ENCODE data around the gene FOSL1. TPM values are rescaled to one million over a fixed set of nuclear protein-coding genes. Genes with fewer than 3 reads are reported as not detected.
A peak's percentile ranks its signal among the peaks of the same experiment; 100 is the strongest.

FOSL1 gene
- total RNA-seq, 2 donors from 2014 or later = 11.9 to 18.8 TPM

DNA sequence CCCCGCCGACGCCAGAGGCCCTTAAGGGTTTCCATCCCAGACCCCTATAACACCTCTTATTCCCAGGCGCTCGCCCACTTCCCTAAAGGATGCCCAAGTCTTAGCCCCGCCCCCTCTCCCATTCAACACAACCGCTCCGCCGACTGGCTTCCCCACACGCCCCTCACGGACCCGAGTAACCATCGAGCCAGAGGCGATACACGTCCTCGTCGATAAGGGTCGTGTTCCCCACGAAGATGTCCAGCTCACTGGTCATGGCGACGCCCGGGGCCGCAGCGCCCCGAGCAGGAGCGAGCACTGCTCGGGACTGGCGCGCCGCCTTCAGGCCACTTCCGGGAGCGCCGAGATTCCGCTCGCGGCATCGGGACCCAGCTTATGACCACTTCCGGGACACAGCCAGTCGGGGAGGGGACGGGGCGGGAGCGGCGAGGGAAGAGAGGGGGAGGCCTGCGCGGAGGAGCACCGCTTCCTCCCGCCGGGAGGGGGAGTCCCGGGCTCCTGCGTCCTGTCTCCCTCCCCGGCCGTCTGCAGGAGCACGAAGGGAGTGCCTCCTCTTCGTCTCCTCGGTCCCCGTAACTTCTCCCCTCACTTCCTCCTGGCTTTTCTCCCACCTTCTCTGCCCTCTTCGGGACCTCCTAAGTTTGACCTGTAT is 11.9 kb downstream of the FOSL1 start, which contains the start of gene FIBP:
Gene FIBP, minus strand, starts transcription at position 309 of the 652 bp plus-strand sequence. Its CDS starts 53 bp downstream, at position 256.
- no peaks in the 10 kb centered on the region for H3K9me3 Mint-ChIP-seq
- no peaks in the 10 kb centered on the region for H3K27me3 Mint-ChIP-seq (ENCODE audit: low read depth)
- peaks cover 1 to 14% of the 10 kb centered on the region in 2 donors for H3K36me3 Mint-ChIP-seq (ENCODE audit: insufficient read depth in 2 of 2)
- H3K4me3 Mint-ChIP-seq = peak within 1 kb of the TSS; percentile 91 to 94
- ATAC-seq (replicated peaks in 1 of 2) = peak; percentile 69 to 70
- DNase-seq = peak; percentile 95 to 96
- H3K4me1 Mint-ChIP-seq (ENCODE audit: low read depth) = peaks cover 75% of the 10 kb centered on the region
- H3K27ac Mint-ChIP-seq = peak within 1 kb of the TSS; percentile 92

DNA sequence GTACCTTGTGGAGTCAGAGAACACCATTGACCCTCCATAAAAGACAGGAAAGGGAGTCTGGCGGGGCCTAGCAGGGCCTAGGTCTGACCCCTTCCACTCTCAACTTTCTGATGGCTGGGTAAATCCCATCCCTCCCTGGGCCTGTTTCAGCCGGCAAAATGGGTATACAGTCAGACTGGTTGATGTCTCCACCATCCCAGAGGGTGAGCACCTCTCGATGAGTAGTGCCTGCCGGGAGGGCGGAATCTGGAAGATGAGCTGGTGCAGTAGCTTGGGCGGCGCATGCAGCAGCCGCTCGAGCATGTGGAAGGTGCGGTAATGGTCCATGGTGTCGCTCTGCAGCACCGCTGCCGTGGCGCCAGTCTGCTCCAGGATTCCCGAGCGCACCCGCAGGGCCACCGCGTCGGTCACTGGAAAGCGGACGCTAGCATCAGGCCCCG is 12.4 kb downstream of the FOSL1 start:
- H3K27ac Mint-ChIP-seq = peak overlapping the region; percentile 92
- no peaks in the 10 kb centered on the region for H3K9me3 Mint-ChIP-seq
- H3K4me1 Mint-ChIP-seq (ENCODE audit: low read depth) = peaks cover 69% of the 10 kb centered on the region
- ATAC-seq (replicated peaks in 1 of 2) = no peak
- DNase-seq = no peak
- H3K27me3 Mint-ChIP-seq (ENCODE audit: low read depth) = no peaks in the 10 kb centered on the region
- peaks cover 1 to 14% of the 10 kb centered on the region in 2 donors for H3K36me3 Mint-ChIP-seq (ENCODE audit: insufficient read depth in 2 of 2)
- H3K4me3 Mint-ChIP-seq = peak overlapping the region; percentile 91 to 94

DNA sequence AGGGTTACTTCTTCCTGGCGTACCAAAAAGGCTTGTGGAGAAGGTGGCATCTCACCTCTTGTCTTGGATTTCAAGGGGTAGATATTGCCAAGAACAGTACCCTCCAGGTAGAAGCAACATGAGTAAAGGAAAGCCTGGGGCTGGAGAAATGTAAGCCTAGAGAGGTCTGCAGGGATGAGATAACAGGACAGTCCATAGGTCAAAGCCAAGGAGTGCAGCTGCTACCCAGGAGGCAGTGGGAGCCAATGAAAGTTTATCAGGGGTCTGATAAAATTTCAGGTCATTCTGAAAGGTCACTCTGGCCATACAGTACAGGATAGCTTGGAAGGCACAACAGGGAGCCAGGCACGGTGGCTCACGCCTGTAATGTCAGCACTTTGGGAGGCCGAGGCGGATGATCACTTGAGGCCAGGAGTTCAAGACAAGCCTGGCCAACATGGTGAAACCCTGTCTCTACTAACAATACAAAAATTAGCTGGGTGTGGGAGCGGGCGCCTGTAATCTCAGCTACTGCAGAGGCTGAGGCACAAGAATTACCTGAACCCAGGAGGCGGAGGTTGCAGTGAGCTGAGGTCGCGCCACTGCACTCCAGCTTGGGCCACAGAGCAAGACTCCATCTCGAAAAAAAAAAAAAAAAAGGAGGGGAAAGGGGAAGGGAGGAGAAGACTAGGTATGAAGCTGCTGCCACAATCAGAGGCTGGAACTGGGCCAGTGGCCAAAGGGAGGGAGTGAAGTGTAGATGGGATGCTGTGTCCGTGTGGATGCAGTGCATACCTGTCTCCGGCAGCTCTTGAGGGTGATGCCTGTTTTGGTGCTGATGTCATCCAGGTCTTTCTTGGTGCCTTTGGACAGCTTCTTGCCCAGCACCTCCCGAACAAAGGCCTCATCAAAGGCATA is 13.1 kb downstream of the FOSL1 start:
- no peaks in the 10 kb centered on the region for H3K9me3 Mint-ChIP-seq
- ATAC-seq (replicated peaks in 1 of 2) (no peak), DNase-seq (no peak)
- peak overlapping the region; percentile 91 to 94 for H3K4me3 Mint-ChIP-seq
- no peaks in the 10 kb centered on the region for H3K27me3 Mint-ChIP-seq (ENCODE audit: low read depth)
- peaks cover 1 to 14% of the 10 kb centered on the region in 2 donors for H3K36me3 Mint-ChIP-seq (ENCODE audit: insufficient read depth in 2 of 2)
- H3K27ac Mint-ChIP-seq = peak overlapping the region; percentile 92
- H3K4me1 Mint-ChIP-seq (ENCODE audit: low read depth) = peaks cover 62% of the 10 kb centered on the region

DNA sequence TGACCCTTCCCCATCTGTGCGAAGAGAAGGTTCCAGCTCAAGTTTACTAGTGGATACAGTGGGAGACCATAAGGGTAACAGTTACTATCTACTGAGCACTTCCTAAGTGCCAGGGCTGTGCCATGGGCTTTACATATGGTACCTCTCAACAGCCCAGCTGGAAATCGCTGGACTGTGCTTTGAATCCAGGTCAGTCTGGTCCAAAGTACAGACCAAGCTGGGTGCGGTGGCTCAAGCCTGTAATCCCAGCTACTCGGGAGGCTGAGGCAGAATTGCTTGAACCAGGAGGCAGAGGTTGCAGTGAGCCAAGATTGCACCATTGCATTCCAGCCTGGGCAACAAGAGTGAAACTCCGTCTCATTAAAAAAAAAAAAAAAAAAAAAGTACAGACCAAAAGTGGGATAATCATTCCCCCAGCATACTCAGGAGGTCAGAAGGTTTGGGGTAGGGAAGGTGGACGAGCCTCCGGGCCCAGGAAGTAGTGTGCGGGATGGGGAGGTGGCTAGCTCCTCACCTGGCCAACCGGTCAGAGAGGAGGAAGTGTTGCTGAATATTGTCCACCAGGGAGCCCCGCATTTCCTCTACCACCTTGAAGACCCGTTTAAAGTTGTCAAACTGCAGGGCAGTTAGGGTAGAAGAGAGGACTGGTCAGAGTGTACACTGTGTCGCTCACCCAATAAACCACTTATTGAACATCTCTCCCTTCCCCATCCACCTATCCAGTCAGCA is 14.2 kb downstream of the FOSL1 start:
- H3K27me3 Mint-ChIP-seq (ENCODE audit: low read depth) = no peaks in the 10 kb centered on the region
- no peak for DNase-seq
- H3K27ac Mint-ChIP-seq = no peak overlapping the region
- peak overlapping the region in 1 of 2 donors; percentile 91 for H3K4me3 Mint-ChIP-seq
- no peaks in the 10 kb centered on the region for H3K9me3 Mint-ChIP-seq
- H3K36me3 Mint-ChIP-seq (ENCODE audit: insufficient read depth in 2 of 2) = peaks cover 1 to 14% of the 10 kb centered on the region in 2 donors
- peaks cover 72% of the 10 kb centered on the region for H3K4me1 Mint-ChIP-seq (ENCODE audit: low read depth)
- no peak for ATAC-seq (replicated peaks in 1 of 2)

DNA sequence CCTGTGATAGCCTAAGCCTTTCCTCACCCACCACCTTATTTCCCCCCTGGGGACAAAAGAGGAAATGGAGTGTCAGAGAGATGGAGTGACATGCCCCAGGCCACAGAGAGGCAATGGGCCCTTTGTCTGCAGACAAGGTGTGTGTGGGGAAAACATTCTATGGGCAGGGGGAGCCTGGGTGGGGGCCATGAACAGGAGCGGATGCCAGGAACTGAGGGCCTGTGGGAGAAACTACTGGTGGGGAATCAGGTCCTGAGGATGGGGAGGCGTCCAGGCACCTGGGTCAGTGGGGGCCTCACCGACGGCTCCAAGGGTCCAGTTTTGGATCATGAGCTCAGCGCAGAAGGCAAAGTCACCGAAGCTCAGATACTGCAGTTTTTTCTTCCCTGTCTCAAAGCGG is 15.0 kb downstream of the FOSL1 start:
- H3K27ac Mint-ChIP-seq = no peak overlapping the region
- H3K4me3 Mint-ChIP-seq = no peak overlapping the region
- no peak for ATAC-seq (replicated peaks in 1 of 2)
- no peaks in the 10 kb centered on the region for H3K9me3 Mint-ChIP-seq
- DNase-seq = no peak
- H3K36me3 Mint-ChIP-seq (ENCODE audit: insufficient read depth in 2 of 2) = peaks cover 1 to 14% of the 10 kb centered on the region in 2 donors
- peaks cover 77% of the 10 kb centered on the region for H3K4me1 Mint-ChIP-seq (ENCODE audit: low read depth)
- no peaks in the 10 kb centered on the region for H3K27me3 Mint-ChIP-seq (ENCODE audit: low read depth)

DNA sequence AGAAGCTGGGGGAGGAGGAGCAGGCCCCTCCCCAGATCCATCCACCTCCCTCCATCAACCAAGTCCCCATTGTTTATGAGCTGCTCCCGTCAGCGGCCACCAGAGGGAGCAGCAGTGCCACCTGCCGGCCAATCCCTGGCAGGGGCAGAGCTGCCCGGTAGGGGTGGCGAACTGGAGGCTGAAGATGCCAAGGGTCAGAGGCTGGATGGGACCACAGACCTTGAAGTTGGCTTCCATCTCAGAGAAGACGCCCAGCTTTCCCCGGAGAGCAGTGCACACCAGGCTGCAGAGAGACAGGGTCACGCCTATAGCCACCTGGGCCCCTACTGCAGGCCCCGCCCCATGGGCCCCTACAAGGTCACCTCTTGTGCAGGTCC is 15.5 kb downstream of the FOSL1 start:
- Mint-ChIP-seq H3K4me3 (no peak overlapping the region), H3K4me1 (ENCODE audit: low read depth) (peaks cover 75% of the 10 kb centered on the region), H3K9me3 (no peaks in the 10 kb centered on the region), H3K36me3 (ENCODE audit: insufficient read depth in 2 of 2) (peaks cover 1 to 14% of the 10 kb centered on the region in 2 donors), H3K27me3 (ENCODE audit: low read depth) (no peaks in the 10 kb centered on the region), H3K27ac (peak overlapping the region; percentile 84)
- ATAC-seq (replicated peaks in 1 of 2) (peak; percentile 43 to 48), DNase-seq (peak; percentile 85 to 89)

DNA sequence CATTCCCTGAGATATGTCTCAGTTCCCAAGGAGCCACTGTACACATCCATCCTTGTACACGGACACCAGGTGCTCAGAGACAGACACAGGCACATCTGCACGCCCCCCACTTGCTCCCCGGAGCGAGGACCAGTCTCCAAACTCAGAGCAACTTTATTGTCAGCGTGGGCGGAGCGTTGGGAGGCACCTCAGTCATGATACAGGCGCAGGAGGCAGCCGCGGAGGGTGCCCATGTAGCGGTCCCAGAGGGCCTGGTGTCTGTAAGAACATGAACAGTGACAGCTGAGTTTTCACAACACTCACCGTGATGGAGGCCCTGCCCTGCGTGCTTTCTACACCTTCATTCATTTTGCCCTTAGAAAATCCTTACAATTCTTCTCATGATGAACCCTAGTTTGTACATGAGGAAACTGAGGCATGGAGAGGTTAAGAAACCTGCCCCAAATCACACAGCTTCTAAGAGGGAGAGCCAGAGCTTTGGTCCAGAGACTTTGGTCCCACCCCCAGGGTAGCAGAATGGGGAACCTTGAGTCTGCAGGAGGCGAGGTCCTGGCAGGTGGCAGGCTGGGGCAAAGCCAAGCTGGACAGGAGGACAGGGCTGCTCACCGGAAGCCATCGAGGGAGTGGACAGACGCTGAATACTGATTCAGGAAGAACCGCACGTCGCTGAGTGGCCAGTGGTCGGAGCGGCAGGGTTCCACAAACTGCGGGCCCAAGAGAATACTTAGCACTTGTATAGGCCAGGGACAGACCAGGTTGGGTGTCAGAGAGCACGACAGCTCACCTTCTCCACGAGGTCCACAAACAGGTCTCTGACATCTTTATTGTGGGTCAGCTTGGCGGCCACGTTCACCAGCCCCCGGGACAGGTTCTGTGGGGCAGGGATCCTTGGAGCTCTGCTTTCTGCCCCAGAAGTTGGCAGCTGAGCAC is 16.1 kb downstream of the FOSL1 start:
- peaks cover 75% of the 10 kb centered on the region for H3K4me1 Mint-ChIP-seq (ENCODE audit: low read depth)
- H3K36me3 Mint-ChIP-seq (ENCODE audit: insufficient read depth in 2 of 2) = peaks cover 1 to 14% of the 10 kb centered on the region in 2 donors
- no peaks in the 10 kb centered on the region for H3K9me3 Mint-ChIP-seq
- H3K4me3 Mint-ChIP-seq = no peak overlapping the region
- peak overlapping the region; percentile 84 for H3K27ac Mint-ChIP-seq
- no peak for ATAC-seq (replicated peaks in 1 of 2)
- H3K27me3 Mint-ChIP-seq (ENCODE audit: low read depth) = no peaks in the 10 kb centered on the region
- DNase-seq = no peak

DNA sequence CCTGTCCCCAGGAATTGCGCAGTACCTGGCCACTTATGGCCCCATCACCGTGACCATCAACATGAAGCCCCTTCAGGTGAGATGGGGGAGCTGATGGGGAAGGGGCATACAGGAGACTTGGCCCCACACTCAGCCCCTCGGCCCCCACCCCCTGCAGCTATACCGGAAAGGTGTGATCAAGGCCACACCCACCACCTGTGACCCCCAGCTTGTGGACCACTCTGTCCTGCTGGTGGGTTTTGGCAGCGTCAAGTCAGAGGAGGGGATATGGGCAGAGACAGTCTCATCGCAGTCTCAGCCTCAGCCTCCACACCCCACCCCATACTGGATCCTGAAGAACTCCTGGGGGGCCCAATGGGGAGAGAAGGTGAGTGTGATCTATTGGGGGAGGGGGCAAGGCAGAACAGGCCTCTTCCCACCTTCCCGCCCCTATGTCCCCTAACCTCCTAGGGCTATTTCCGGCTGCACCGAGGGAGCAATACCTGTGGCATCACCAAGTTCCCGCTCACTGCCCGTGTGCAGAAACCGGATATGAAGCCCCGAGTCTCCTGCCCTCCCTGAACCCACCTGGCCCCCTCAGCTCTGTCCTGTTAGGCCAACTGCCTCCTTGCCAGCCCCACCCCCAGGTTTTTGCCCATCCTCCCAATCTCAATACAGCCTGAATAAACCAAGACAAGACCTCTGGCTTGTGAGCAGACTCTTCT is 17.0 kb downstream of the FOSL1 start:
- H3K36me3 Mint-ChIP-seq (ENCODE audit: insufficient read depth in 2 of 2) = peaks cover under 1 to 14% of the 10 kb centered on the region in 2 donors
- no peaks in the 10 kb centered on the region for H3K27me3 Mint-ChIP-seq (ENCODE audit: low read depth)
- peaks cover 67% of the 10 kb centered on the region for H3K4me1 Mint-ChIP-seq (ENCODE audit: low read depth)
- H3K9me3 Mint-ChIP-seq = no peaks in the 10 kb centered on the region
- ATAC-seq (replicated peaks in 1 of 2) (no peak), DNase-seq (no peak)
- no peak overlapping the region for H3K4me3 Mint-ChIP-seq
- H3K27ac Mint-ChIP-seq = no peak overlapping the region

DNA sequence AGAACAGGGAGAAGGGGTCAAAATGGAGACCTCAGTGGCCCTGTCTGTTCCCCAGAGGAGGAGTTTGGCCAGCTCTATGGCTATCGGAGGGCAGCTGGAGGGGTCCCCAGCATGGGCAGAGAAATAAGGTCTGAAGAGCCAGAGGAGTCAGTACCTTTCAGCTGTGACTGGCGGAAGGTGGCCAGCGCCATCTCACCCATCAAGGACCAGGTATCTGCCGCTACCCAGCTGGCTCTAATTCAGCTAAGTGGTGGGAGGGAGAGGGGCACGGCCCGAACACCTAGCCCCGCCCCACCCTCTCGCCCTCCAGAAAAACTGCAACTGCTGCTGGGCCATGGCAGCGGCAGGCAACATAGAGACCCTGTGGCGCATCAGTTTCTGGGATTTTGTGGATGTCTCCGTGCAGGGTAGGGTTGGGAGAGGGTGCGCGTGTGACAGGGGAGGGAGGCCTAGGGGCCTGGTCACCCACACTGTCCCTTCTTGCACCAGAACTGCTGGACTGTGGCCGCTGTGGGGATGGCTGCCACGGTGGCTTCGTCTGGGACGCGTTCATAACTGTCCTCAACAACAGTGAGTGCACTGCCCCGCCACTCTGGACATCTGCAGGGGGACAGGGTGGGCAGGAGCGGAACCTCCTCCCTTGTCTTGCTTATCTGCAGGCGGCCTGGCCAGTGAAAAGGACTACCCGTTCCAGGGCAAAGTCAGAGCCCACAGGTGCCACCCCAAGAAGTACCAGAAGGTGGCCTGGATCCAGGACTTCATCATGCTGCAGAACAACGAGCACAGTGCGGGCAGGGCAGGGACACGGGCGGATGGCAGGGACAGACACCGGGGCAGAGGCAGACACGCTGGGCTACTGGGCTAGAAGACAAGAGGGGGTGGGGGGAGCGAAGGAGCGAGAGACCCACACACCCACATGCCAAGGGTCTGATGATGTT is 17.8 kb downstream of the FOSL1 start:
- H3K27me3 Mint-ChIP-seq (ENCODE audit: low read depth) = no peaks in the 10 kb centered on the region
- no peak overlapping the region for H3K4me3 Mint-ChIP-seq
- no peaks in the 10 kb centered on the region for H3K9me3 Mint-ChIP-seq
- ATAC-seq (replicated peaks in 1 of 2) (no peak), DNase-seq (no peak)
- H3K4me1 Mint-ChIP-seq (ENCODE audit: low read depth) = peaks cover 58% of the 10 kb centered on the region
- peaks cover 0 to 14% of the 10 kb centered on the region in 2 donors for H3K36me3 Mint-ChIP-seq (ENCODE audit: insufficient read depth in 2 of 2)
- no peak overlapping the region for H3K27ac Mint-ChIP-seq

DNA sequence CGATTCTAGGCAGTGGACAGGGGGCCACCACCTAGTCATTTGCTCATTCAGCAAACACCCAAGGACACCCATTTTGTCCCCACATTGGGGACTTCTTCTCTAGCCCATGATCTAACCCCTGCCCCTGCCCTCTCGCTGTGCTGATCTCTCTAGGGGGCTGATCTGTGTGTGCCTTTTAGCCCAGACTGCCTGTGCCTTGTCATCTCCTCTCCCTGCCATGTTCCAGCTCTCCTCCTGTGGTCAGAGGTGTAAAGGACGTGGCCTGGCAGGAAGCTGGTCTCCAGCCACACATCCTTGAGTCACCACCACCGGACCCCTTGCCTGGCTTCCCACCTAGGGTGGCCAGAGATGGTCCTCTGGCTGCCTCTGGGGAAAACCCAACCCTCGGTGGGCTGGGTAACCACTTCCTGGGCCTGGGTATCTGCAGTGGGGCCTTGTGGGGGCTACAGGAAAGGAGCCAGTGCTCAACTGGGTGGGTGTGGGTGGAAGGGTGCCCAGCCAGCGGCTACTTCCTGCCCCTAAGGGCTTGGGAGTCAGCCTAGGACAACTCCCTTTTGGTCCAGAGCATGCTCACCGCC is 19.3 kb downstream of the FOSL1 start:
- no peaks in the 10 kb centered on the region for H3K9me3 Mint-ChIP-seq
- H3K27me3 Mint-ChIP-seq (ENCODE audit: low read depth) = no peaks in the 10 kb centered on the region
- H3K4me3 Mint-ChIP-seq = peak overlapping the region; percentile 70 to 71
- H3K4me1 Mint-ChIP-seq (ENCODE audit: low read depth) = peaks cover 47% of the 10 kb centered on the region
- DNase-seq (no peak), ATAC-seq (replicated peaks in 1 of 2) (peak; percentile 32 to 37)
- H3K27ac Mint-ChIP-seq = peak overlapping the region; percentile 78
- H3K36me3 Mint-ChIP-seq (ENCODE audit: insufficient read depth in 2 of 2) = peaks cover 0 to 9% of the 10 kb centered on the region in 2 donors

DNA sequence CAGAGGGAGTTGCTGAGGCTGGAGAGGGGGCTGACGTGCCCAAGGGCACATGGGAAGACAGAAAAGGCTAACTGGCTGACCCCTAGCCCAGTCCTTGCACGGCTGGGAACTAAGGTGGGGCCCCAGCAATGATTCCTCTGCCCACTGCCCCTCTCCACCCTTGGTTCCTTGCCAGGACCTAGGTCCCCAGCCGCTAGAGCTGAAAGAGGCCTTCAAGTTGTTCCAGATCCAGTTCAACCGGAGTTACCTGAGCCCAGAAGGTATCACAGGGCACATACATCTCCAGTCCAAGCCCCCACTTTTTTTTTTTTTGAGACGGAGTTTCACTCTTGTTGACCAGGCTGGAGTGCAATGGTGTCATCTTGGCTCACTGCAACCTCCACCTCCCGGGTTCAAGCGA is 20.2 kb downstream of the FOSL1 start:
- Mint-ChIP-seq H3K27me3 (ENCODE audit: low read depth) (no peaks in the 10 kb centered on the region), H3K9me3 (no peaks in the 10 kb centered on the region), H3K27ac (peak overlapping the region; percentile 46), H3K4me1 (ENCODE audit: low read depth) (peaks cover 38% of the 10 kb centered on the region), H3K36me3 (ENCODE audit: insufficient read depth in 2 of 2) (peaks cover 0 to 7% of the 10 kb centered on the region in 2 donors), H3K4me3 (peak overlapping the region; percentile 70 to 71)
- DNase-seq (no peak), ATAC-seq (replicated peaks in 1 of 2) (no peak)
